Right atrium auricular region (tissue), 2 donors: Measurements from ENCODE around the gene MEF2A. TPM values are rescaled to one million over a fixed set of nuclear protein-coding genes. Genes with fewer than 3 reads are reported as not detected.

Experiments
- DNase-seq: peaks from one replicate; pipeline ENCODE4 v3.0.0-alpha.2; 2019; ENCODE audit warnings: low spot score
- H3K27ac ChIP-seq, 2 donors: fragments of 200-600 bp; sonication (generic); 1 replicate in 1 of 2; 2 replicates in 1 of 2; pipeline ENCODE4 v1.5.1; 2016 to 2019
- H3K27me3 ChIP-seq, 2 donors: fragments of 200-600 bp; sonication (generic); one replicate each; pipeline versions ENCODE4 v1.5.1 to v1.6.0; 2017 to 2019
- H3K36me3 ChIP-seq: fragments of 200-600 bp; sonication (generic); one replicate; pipeline ENCODE4 v1.5.1; 2016
- H3K4me1 ChIP-seq, 2 donors: fragments of 200-600 bp; sonication (generic); one replicate each; pipeline versions ENCODE4 v1.5.1 to v1.6.0; 2017 to 2019
- H3K4me3 ChIP-seq, 2 donors: fragments of 200-600 bp; sonication (generic); 1 replicate in 1 of 2; 2 replicates in 1 of 2; pipeline ENCODE4 v1.5.1; 2017 to 2019; ENCODE audit warnings: mild to moderate bottlenecking in 1 of 2, moderate library complexity in 1 of 2
- H3K9me3 ChIP-seq, 2 donors: fragments of 200-600 bp; sonication (generic); one replicate each; pipeline ENCODE4 v1.5.1; 2019
- CTCF ChIP-seq, 2 donors: fragments of 200-600 bp; sonication (generic); IDR thresholded peaks; one replicate each; pipeline ENCODE4 v1.5.1; 2019; ENCODE audit warnings: antibody characterized with exemption in 2 of 2
- total RNA-seq, 2 donors: library from RNA; depleted of rRNA; stranded (reverse); fragments of >200 nt; gene quantifications; one replicate each; pipeline ENCODE4 v1.1.0, GENCODE V29; 2016

The MEF2A gene
- total RNA-seq, 2 donors from 2014 or later = 175 to 245 TPM

DNA sequence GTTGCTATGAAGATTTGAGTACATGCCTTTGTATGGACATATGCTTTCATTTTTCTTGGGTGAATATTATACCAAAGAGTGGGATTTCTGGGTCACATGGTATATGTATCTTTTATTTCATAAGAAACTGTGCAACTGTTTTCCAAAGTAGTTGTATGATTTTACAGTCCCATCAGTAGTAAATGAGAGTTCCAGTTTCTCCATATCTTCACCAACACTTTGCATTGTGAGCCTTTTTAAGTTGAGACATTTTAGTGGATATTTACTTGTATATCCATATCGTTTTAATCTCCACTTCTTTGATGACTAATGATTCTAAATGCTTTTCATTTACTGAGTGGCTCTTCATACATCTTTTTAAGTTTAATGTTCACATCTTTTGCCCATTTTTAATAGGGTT is 20.3 kb downstream of the MEF2A start:
- Histone ChIP-seq H3K27ac (no peak overlapping the region), H3K4me3 (no peak overlapping the region), H3K27me3 (no peaks in the 10 kb centered on the region), H3K9me3 (peaks cover 0 to 21% of the 10 kb centered on the region in 2 donors), H3K4me1 (peaks cover 0 to 30% of the 10 kb centered on the region in 2 donors), H3K36me3 (no peaks in the 10 kb centered on the region)
- DNase-seq = no peak
- TF ChIP-seq CTCF (IDR thresholded peaks at IDR 0.05) = no peak

DNA sequence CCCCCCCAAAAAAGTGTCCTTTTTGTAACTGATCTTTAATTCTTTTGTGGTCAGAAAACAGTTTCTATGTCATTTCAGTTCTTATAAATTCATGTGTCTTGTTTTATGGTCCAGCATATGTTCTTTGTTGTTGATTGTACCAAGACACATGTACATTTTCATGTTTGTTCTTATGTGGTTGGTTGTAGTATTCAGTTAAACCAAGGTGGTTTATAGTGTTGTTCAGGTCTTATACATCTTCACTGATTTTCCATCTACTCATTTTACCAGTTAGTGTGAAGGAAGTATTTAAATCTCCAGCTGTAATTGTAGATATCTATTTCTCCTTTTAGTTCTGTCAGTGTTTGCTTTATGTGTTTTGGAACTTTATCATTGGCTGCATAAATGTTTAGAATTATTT is 24.0 kb downstream of the MEF2A start:
- peaks cover 0 to 38% of the 10 kb centered on the region in 2 donors for H3K4me1 ChIP-seq
- H3K9me3 ChIP-seq = peaks cover 0 to 21% of the 10 kb centered on the region in 2 donors

GRCh38 chr15:99590913-99591646 is 25.3 kb downstream of the MEF2A start:
- TF ChIP-seq CTCF (IDR thresholded peaks at IDR 0.05) = no peak
- Histone ChIP-seq H3K27ac (no peak overlapping the region), H3K27me3 (no peaks in the 10 kb centered on the region), H3K9me3 (peaks cover 0 to 16% of the 10 kb centered on the region in 2 donors), H3K36me3 (no peaks in the 10 kb centered on the region), H3K4me3 (no peak overlapping the region), H3K4me1 (peaks cover 0 to 45% of the 10 kb centered on the region in 2 donors)
- DNase-seq = no peak

More for the DNA sequence above, 24.0 kb downstream of the MEF2A start:
- Histone ChIP-seq H3K4me3 (no peak overlapping the region), H3K36me3 (no peaks in the 10 kb centered on the region), H3K27me3 (no peaks in the 10 kb centered on the region), H3K27ac (no peak overlapping the region)
- no peak for TF ChIP-seq CTCF (IDR thresholded peaks at IDR 0.05)
- DNase-seq = no peak

DNA sequence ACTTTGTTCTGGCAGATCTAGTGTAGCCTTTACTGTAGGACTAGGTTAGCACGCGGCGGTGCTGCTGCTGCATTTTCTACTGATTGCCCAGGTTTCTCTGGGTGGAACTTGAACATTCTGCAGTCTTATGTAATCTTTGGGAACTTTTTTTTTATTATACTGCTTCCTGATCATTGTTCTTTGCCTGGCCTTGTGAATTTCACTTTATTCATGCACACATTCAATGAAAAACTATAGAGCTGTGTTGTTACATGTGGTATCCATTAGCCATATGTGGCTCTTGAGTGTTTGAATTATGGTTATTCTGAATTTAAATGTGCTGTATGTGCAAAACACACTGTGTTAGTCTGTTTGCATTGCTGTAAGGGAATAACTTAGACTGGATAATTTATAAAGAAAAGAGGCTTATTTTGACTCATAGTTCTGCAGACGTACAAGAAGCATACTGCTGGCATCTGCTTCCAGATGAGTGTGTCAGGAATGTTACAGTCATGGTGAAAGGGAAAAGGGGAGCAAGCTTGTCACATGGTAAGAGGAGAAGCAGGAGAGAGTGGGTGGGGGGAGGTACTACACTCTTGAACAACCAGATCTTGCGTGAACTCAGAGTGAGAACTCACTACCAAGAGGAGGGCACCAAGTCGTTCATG is 26.5 kb downstream of the MEF2A start:
- no peaks in the 10 kb centered on the region for H3K36me3 ChIP-seq
- H3K4me3 ChIP-seq = no peak overlapping the region
- no peak for TF ChIP-seq CTCF (IDR thresholded peaks at IDR 0.05)
- no peak for DNase-seq
- H3K27me3 ChIP-seq = no peaks in the 10 kb centered on the region
- peaks cover 0 to 54% of the 10 kb centered on the region in 2 donors for H3K4me1 ChIP-seq
- no peak overlapping the region for H3K27ac ChIP-seq
- H3K9me3 ChIP-seq = peaks cover 0 to 4% of the 10 kb centered on the region in 2 donors

DNA sequence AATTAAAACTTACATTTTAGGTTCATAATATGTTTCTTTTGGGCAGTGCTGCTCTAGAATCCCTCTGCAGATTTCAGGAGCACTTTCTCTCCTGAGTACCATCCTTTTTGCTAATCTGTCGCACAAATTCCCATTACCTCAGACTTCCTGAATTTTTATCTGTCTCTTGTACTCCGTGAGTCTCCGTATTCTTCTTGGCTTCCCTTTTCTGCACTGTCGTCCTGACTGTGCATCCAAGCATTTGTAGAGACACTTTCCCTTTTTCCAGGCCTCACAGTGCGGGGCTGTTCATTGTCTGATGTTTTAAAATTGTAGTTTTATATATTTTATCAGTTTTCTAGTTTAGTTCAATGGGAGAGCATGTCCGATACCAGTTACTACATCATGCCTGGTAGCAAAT is 27.3 kb downstream of the MEF2A start:
- Histone ChIP-seq H3K27ac (peak overlapping the region in 1 of 2 donors; percentile 5), H3K36me3 (no peaks in the 10 kb centered on the region), H3K4me1 (peaks cover 0 to 54% of the 10 kb centered on the region in 2 donors), H3K27me3 (no peaks in the 10 kb centered on the region), H3K4me3 (no peak overlapping the region), H3K9me3 (no peaks in the 10 kb centered on the region)
- no peak for DNase-seq
- no peak for TF ChIP-seq CTCF (IDR thresholded peaks at IDR 0.05)
